Upper lobe of left lung (tissue), 6 donors: ENCODE data around the gene GATM. TPM values are rescaled to one million over a fixed set of nuclear protein-coding genes. Genes with fewer than 3 reads are reported as not detected.

Source experiments
- ATAC-seq, 2 donors: fragments of 200-7000 bp; cut with Tn5 transposase; one replicate each; pipeline ENCODE4 v1.9.1; 2022; ENCODE audit warnings: mild to moderate bottlenecking in 2 of 2, moderate library complexity in 2 of 2; ENCODE audit not compliant: low FRiP score in 2 of 2
- DNase-seq, 2 donors: peaks; one replicate each; pipeline ENCODE4 v3.0.0-alpha.2; 2019 to 2020
- H3K27ac ChIP-seq, 4 donors: fragments of 200-600 bp; sonication (generic); one replicate each; pipeline ENCODE4 v1.5.1; 2016 to 2019
- H3K27me3 ChIP-seq, 4 donors: fragments of 200-600 bp; sonication (generic); one replicate each; pipeline ENCODE4 v1.5.1; 2017 to 2019
- H3K36me3 ChIP-seq, 4 donors: fragments of 200-600 bp; sonication (generic); one replicate each; pipeline ENCODE4 v1.5.1; 2016 to 2019
- H3K4me1 ChIP-seq, 4 donors: fragments of 200-600 bp; sonication (generic); one replicate each; pipeline ENCODE4 v1.5.1; 2018 to 2019
- H3K4me3 ChIP-seq, 4 donors: fragments of 200-600 bp; sonication (generic); one replicate each; pipeline ENCODE4 v1.5.1; 2017 to 2019; ENCODE audit warnings: mild to moderate bottlenecking in 2 of 4, moderate library complexity in 1 of 4
- H3K9me3 ChIP-seq, 4 donors: fragments of 200-600 bp; sonication (generic); one replicate each; pipeline ENCODE4 v1.5.1; 2018 to 2019
- EP300 ChIP-seq, 4 donors: sonication (generic); formaldehyde crosslinking; IDR thresholded peaks; one replicate each; pipeline ENCODE4 v1.5.1; 2017; ENCODE audit warnings: antibody characterized with exemption in 4 of 4, control low read depth in 2 of 4
- POLR2A ChIP-seq, 4 donors: fragments of 450-650 bp; IDR thresholded peaks; one replicate each; pipeline ENCODE4 v1.5.1; 2016 to 2017; ENCODE audit warnings: antibody characterized with exemption in 4 of 4, mild to moderate bottlenecking in 2 of 4
- POLR2AphosphoS5 ChIP-seq, 2 donors: sonication (generic); formaldehyde crosslinking; IDR thresholded peaks; one replicate each; pipeline ENCODE4 v1.5.1; 2017; ENCODE audit warnings: antibody characterized with exemption in 2 of 2
- WGBS, 2 donors: methylation state at CpG; one replicate each; pipeline ENCODE4 v1.1.5; 2017 to 2018; 5-methylcytosine and 5-hydroxymethylcytosine counted together
- total RNA-seq, 6 donors: library from RNA; depleted of rRNA in 4 of 6; stranded (reverse); fragments of >200 nt in 4 of 6; gene quantifications; one replicate each; pipeline versions ENCODE4 v1.1.0 to v1.2.1, GENCODE V29; 2016 to 2021
- TF ChIP-seq, protein P1 (sequence below), 6 experiments: fragments of 450-650 bp in 4 of 6; fragments of 200-600 bp in 2 of 6; sonication (generic) in 2 of 6; IDR thresholded peaks; one replicate each; pipeline ENCODE4 v1.5.1; 2016 to 2019; ENCODE audit warnings: antibody characterized with exemption in 6 of 6
- donor health status: DM: no; HTN: no; CAD: no; lungs with moderate emphysema.
- donor health status: DM: no; HTN: yes; CAD: no; lungs with severe emphysema.

The GATM gene
- total RNA-seq, 6 donors from 2014 or later, result 3.2 to 13.6 (median 6.6) TPM

- ATAC-seq (no peak), DNase-seq (no peak)
- no peak overlapping the region for H3K27ac ChIP-seq
Measured at GRCh38 chr15:45386420-45386819, 8.1 kb upstream of the GATM start.

DNA sequence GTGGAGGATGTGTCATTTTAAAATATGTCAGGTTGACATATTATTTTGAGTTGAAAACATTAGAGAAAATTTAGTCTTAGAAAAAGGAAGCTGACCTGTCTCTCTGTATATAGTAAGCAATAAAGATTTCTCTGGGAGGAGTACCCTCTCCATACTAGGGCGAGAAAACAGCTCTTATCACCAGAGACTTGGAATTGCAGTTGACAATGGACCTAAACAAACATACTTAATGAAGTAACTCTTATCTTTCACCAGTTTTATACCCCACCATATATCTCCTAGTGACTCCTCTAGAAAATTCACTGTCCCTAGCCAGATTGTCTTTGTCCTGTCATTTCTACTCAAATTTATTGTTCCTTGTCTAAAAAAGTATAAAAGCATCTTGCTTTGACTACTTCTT lies 7.2 kb upstream of the GATM start:
- DNase-seq (no peak), ATAC-seq (no peak)
- no peak for TF ChIP-seq POLR2AphosphoS5 (IDR thresholded peaks at IDR 0.05)
- TF ChIP-seq POLR2A (IDR thresholded peaks at IDR 0.05), result no peak
- TF ChIP-seq, protein P1, sequence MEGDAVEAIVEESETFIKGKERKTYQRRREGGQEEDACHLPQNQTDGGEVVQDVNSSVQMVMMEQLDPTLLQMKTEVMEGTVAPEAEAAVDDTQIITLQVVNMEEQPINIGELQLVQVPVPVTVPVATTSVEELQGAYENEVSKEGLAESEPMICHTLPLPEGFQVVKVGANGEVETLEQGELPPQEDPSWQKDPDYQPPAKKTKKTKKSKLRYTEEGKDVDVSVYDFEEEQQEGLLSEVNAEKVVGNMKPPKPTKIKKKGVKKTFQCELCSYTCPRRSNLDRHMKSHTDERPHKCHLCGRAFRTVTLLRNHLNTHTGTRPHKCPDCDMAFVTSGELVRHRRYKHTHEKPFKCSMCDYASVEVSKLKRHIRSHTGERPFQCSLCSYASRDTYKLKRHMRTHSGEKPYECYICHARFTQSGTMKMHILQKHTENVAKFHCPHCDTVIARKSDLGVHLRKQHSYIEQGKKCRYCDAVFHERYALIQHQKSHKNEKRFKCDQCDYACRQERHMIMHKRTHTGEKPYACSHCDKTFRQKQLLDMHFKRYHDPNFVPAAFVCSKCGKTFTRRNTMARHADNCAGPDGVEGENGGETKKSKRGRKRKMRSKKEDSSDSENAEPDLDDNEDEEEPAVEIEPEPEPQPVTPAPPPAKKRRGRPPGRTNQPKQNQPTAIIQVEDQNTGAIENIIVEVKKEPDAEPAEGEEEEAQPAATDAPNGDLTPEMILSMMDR (IDR thresholded peaks at IDR 0.05), result no peak
- no peak for TF ChIP-seq EP300 (IDR thresholded peaks at IDR 0.05)
- Histone ChIP-seq H3K4me3 (no peak overlapping the region), H3K36me3 (no peaks in the 10 kb centered on the region), H3K9me3 (no peaks in the 10 kb centered on the region), H3K27me3 (no peaks in the 10 kb centered on the region), H3K27ac (no peak overlapping the region), H3K4me1 (peaks cover 0 to 8% (median 6%) of the 10 kb centered on the region in 4 donors)
- WGBS, 2 donors, result 49 to 53% methylated on average over 1 of the region's 1 CpG

More at GRCh38 chr15:45386420-45386819, 8.1 kb upstream of the GATM start:
- no peaks in the 10 kb centered on the region for H3K27me3 ChIP-seq
- H3K9me3 ChIP-seq, result no peaks in the 10 kb centered on the region
- H3K4me1 ChIP-seq, result peaks cover 0 to 8% (median 6%) of the 10 kb centered on the region in 4 donors
- TF ChIP-seq EP300 (IDR thresholded peaks at IDR 0.05), result no peak
- TF ChIP-seq POLR2A (IDR thresholded peaks at IDR 0.05), result no peak
- no peak for TF ChIP-seq POLR2AphosphoS5 (IDR thresholded peaks at IDR 0.05)
- 52 to 53% methylated on average over 5 of the region's 5 CpGs for WGBS, 2 donors
- no peak overlapping the region for H3K4me3 ChIP-seq
- H3K36me3 ChIP-seq, result no peaks in the 10 kb centered on the region

DNA sequence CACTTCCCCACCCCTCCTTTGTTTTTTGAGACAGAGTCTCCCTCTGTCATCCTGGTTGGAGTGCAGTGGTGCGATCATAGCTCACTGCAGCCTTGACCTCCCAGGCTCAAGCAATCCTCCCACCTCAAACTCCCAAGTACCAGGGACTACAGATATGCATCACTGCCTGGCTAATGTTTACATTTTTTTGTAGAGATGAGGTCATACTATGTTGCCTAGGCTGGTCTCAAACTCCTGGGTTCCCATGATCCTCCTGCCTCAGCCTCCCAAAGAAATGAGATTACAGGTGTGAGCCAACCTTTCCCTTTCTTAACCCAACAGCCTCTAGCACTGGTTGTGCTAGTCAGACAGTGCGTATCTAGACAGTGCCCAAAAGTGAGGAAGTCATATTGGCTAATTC lies 6.4 kb upstream of the GATM start:
- DNase-seq (no peak), ATAC-seq (no peak)
- TF ChIP-seq, protein P1 (IDR thresholded peaks at IDR 0.05), result no peak
- TF ChIP-seq POLR2AphosphoS5 (IDR thresholded peaks at IDR 0.05) (no peak), POLR2A (IDR thresholded peaks at IDR 0.05) (no peak), EP300 (IDR thresholded peaks at IDR 0.05) (no peak)
- Histone ChIP-seq H3K27me3 (no peaks in the 10 kb centered on the region), H3K27ac (no peak overlapping the region), H3K4me1 (peaks cover 0 to 8% (median 6%) of the 10 kb centered on the region in 4 donors), H3K9me3 (no peaks in the 10 kb centered on the region), H3K4me3 (no peak overlapping the region), H3K36me3 (no peaks in the 10 kb centered on the region)
- WGBS, 2 donors, result 85 to 92% methylated on average over 2 of the region's 2 CpGs

GRCh38 chr15:45378913-45379262 lies 544 bp upstream of the GATM start:
- Histone ChIP-seq H3K4me1 (peaks cover 15 to 17% (median 15%) of the 10 kb centered on the region in 4 donors), H3K9me3 (no peaks in the 10 kb centered on the region), H3K27ac (peak overlapping the region in 1 of 4 donors; percentile 61), H3K27me3 (peaks cover 0 to 17% (median 4%) of the 10 kb centered on the region in 4 donors), H3K36me3 (no peaks in the 10 kb centered on the region), H3K4me3 (peak overlapping the region in 3 of 4 donors; percentile 49 to 65 (median 60))
- DNase-seq, result no peak
- WGBS, 2 donors, result 48 to 60% methylated on average over 11 of the region's 11 CpGs
- TF ChIP-seq, protein P1 (IDR thresholded peaks at IDR 0.05), result no peak
- TF ChIP-seq POLR2AphosphoS5 (IDR thresholded peaks at IDR 0.05) (no peak), EP300 (IDR thresholded peaks at IDR 0.05) (no peak), POLR2A (IDR thresholded peaks at IDR 0.05) (no peak)
- ATAC-seq, result no peak

- TF ChIP-seq EP300 (IDR thresholded peaks at IDR 0.05), result no peak
- TF ChIP-seq POLR2AphosphoS5 (IDR thresholded peaks at IDR 0.05), result no peak
- TF ChIP-seq, protein P1 (IDR thresholded peaks at IDR 0.05), result no peak
- H3K27me3 ChIP-seq, result peaks cover 0 to 17% (median 4%) of the 10 kb centered on the region in 4 donors
- H3K27ac ChIP-seq, result peak overlapping the region in 3 of 4 donors; percentile 41 to 70 (median 61)
- ATAC-seq (peak; percentile 26 to 55), DNase-seq (peak in 1 of 2 donors; percentile 45)
- H3K36me3 ChIP-seq, result no peaks in the 10 kb centered on the region
- H3K9me3 ChIP-seq, result no peaks in the 10 kb centered on the region
- H3K4me3 ChIP-seq, result peak overlapping the region; percentile 42 to 65 (median 54)
- 2 to 3% methylated on average over 22 of the region's 32 CpGs for WGBS, 2 donors
- H3K4me1 ChIP-seq, result peaks cover 15 to 17% (median 15%) of the 10 kb centered on the region in 4 donors
Measured at GRCh38 chr15:45377609-45378148, 665 bp downstream of the GATM start.
